Peyer's patch (tissue), 4 donors: Measurements from ENCODE around the gene FRMD4A.

Source experiments
- POLR2A ChIP-seq, 2 donors: fragments of 450-650 bp; IDR thresholded peaks; one replicate each; pipeline ENCODE4 v1.5.1; 2017; ENCODE audit warnings: antibody characterized with exemption in 2 of 2, mild to moderate bottlenecking in 2 of 2, moderate library complexity in 2 of 2
- TF ChIP-seq, protein P1 (sequence below), 6 experiments: fragments of 450-650 bp in 4 of 6; fragments of 200-600 bp in 2 of 6; sonication (generic) in 1 of 6; IDR thresholded peaks; one replicate each; pipeline ENCODE4 v1.5.1; 2017 to 2019; ENCODE audit warnings: antibody characterized with exemption in 6 of 6, mild to moderate bottlenecking in 3 of 6, moderate library complexity in 1 of 6

GRCh38 chr10:13634207-13634606 is 696.5 kb downstream of the FRMD4A start:
- TF ChIP-seq, protein P1, sequence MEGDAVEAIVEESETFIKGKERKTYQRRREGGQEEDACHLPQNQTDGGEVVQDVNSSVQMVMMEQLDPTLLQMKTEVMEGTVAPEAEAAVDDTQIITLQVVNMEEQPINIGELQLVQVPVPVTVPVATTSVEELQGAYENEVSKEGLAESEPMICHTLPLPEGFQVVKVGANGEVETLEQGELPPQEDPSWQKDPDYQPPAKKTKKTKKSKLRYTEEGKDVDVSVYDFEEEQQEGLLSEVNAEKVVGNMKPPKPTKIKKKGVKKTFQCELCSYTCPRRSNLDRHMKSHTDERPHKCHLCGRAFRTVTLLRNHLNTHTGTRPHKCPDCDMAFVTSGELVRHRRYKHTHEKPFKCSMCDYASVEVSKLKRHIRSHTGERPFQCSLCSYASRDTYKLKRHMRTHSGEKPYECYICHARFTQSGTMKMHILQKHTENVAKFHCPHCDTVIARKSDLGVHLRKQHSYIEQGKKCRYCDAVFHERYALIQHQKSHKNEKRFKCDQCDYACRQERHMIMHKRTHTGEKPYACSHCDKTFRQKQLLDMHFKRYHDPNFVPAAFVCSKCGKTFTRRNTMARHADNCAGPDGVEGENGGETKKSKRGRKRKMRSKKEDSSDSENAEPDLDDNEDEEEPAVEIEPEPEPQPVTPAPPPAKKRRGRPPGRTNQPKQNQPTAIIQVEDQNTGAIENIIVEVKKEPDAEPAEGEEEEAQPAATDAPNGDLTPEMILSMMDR (IDR thresholded peaks at IDR 0.05) = no peak
- no peak for TF ChIP-seq POLR2A (IDR thresholded peaks at IDR 0.05)
